ENCODE data around the gene LILRA5.
"Not testable (repeated sequence)": the region's sequence is repeated elsewhere in the genome, so short reads cannot be mapped to it uniquely, and the experiment has no call there.

DNA sequence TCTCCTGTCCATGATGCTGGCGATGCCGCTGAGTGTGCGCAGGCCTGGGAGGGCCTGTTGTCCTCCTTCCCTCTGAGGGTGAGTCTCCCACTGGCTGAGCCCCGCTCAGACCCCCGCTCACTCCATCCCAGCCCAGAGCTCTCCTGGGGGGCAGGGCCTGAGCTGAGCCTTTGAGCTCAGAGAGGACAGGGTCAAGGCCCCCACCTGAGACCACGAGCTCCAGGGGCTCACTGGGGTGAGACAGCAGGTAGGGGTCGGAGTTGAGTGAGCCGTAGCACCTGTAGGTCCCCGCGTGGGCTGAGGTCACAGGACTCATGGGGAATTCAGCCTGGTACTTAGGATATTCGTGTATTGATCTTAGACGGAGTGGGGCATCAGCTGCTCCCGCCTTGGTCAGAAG lies 34.9 kb downstream of the LILRA5 start:
- not testable (repeated sequence) for TF ChIP-seq EZH2 (IDR thresholded peaks at IDR 0.05; ENCODE audit: low read length)
- TF ChIP-seq, protein P1, sequence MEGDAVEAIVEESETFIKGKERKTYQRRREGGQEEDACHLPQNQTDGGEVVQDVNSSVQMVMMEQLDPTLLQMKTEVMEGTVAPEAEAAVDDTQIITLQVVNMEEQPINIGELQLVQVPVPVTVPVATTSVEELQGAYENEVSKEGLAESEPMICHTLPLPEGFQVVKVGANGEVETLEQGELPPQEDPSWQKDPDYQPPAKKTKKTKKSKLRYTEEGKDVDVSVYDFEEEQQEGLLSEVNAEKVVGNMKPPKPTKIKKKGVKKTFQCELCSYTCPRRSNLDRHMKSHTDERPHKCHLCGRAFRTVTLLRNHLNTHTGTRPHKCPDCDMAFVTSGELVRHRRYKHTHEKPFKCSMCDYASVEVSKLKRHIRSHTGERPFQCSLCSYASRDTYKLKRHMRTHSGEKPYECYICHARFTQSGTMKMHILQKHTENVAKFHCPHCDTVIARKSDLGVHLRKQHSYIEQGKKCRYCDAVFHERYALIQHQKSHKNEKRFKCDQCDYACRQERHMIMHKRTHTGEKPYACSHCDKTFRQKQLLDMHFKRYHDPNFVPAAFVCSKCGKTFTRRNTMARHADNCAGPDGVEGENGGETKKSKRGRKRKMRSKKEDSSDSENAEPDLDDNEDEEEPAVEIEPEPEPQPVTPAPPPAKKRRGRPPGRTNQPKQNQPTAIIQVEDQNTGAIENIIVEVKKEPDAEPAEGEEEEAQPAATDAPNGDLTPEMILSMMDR (optimal IDR thresholded peaks at IDR 0.05 in 1 of 3, IDR thresholded peaks at IDR 0.05 in 1 of 3, conservative IDR thresholded peaks at IDR 0.05 in 1 of 3; ENCODE audit: extremely low read depth in 1 of 3, insufficient read depth in 2 of 3, low read length in 3 of 3): not testable (repeated sequence)
